GM12878 (cell line): Measurements from ENCODE around the gene CD84. TPM values are rescaled to one million over a fixed set of nuclear protein-coding genes. Genes with fewer than 3 reads are reported as not detected.
A peak's percentile ranks its signal among the peaks of the same experiment; 100 is the strongest.

ENCODE experiments used
- BCL11A ChIP-seq: IDR thresholded peaks from 2 replicates; pipeline ENCODE4 v1.6.1; 2011; ENCODE audit warnings: low read depth, low read length
- CEBPB ChIP-seq, 2 experiments: fragments of 150-350 bp in 1 of 2; IDR thresholded peaks; 2 replicates each; pipeline ENCODE4 v1.6.1; 2012 to 2014; ENCODE audit warnings: low read depth in 2 of 2, low read length in 2 of 2, borderline replicate concordance in 1 of 2, inconsistent platforms in 1 of 2
- CREB1 ChIP-seq: IDR thresholded peaks from 2 replicates; pipeline ENCODE4 v1.6.1; 2012; ENCODE audit warnings: low read depth, mild to moderate bottlenecking, inconsistent platforms
- DPF2 ChIP-seq: fragments of 450-650 bp; IDR thresholded peaks from 2 replicates; pipeline ENCODE4 v1.6.1; 2017; ENCODE audit warnings: mild to moderate bottlenecking
- JUND ChIP-seq: IDR thresholded peaks from 2 replicates; pipeline ENCODE4 v1.6.1; 2012; ENCODE audit warnings: low read depth, mild to moderate bottlenecking, low read length, improper control_type of control experiment, moderate library complexity
- KDM1A ChIP-seq: fragments of 200-600 bp; sonication (generic); IDR thresholded peaks from 2 replicates; pipeline ENCODE4 v1.6.1; 2016; ENCODE audit warnings: borderline replicate concordance
- LARP7 ChIP-seq: fragments of 450-650 bp; IDR thresholded peaks from 2 replicates; pipeline ENCODE4 v1.6.1; 2017; ENCODE audit warnings: mild to moderate bottlenecking
- MYC ChIP-seq: IDR thresholded peaks from 2 replicates; pipeline ENCODE4 v1.6.1; 2011; ENCODE audit warnings: mild to moderate bottlenecking, low read length, moderate library complexity, inconsistent platforms; ENCODE audit not compliant: insufficient read depth, insufficient replicate concordance, insufficient read length, severe bottlenecking
- NRF1 ChIP-seq: conservative IDR thresholded peaks from 2 replicates; pipeline ENCODE4 v1.6.1; 2011; ENCODE audit warnings: mild to moderate bottlenecking, low read depth, low read length, improper control_type of control experiment
- POLR2A ChIP-seq: IDR thresholded peaks from 2 replicates; pipeline ENCODE4 v1.6.1; 2011; ENCODE audit warnings: low read depth, mild to moderate bottlenecking, low read length
- RB1 ChIP-seq: fragments of 450-650 bp; formaldehyde crosslinking; IDR thresholded peaks from 2 replicates; pipeline ENCODE4 v1.6.1; 2017; ENCODE audit warnings: mild to moderate bottlenecking, borderline replicate concordance
- RUNX3 ChIP-seq: IDR thresholded peaks from 2 replicates; pipeline ENCODE4 v1.6.1; 2012; ENCODE audit warnings: low read length, inconsistent platforms
- SIX5 ChIP-seq: IDR thresholded peaks from 2 replicates; pipeline ENCODE4 v1.6.1; 2011; ENCODE audit warnings: mild to moderate bottlenecking, low read depth, low read length, moderate library complexity; ENCODE audit not compliant: severe bottlenecking
- SMC3 ChIP-seq: IDR thresholded peaks from 2 replicates; pipeline ENCODE4 v1.6.1; 2011; ENCODE audit warnings: low read length, improper control_type of control experiment, borderline replicate concordance
- SP1 ChIP-seq: IDR thresholded peaks from one replicate; pipeline ENCODE4 v1.6.1; 2011; ENCODE audit warnings: low read depth, low read length
- SREBF2 ChIP-seq: IDR thresholded peaks from 2 replicates; pipeline ENCODE4 v1.6.1; 2012; ENCODE audit warnings: mild to moderate bottlenecking, low read length
- SUZ12 ChIP-seq: fragments of 200-600 bp; sonication (generic); IDR thresholded peaks from one replicate; pipeline ENCODE4 v1.6.1; 2018; ENCODE audit warnings: antibody characterized with exemption, mild to moderate bottlenecking; ENCODE audit not compliant: unreplicated experiment
- ZNF274 ChIP-seq: IDR thresholded peaks from one replicate; pipeline ENCODE4 v1.8.0; 2011; ENCODE audit not compliant: insufficient read length, insufficient read depth
- ZSCAN29 ChIP-seq: fragments of 450-650 bp; IDR thresholded peaks from 2 replicates; pipeline ENCODE4 v1.6.1; 2017; ENCODE audit warnings: mild to moderate bottlenecking, moderate library complexity
- polyA plus RNA-seq, 11 experiments: library from polyadenylated mRNA; depleted of rRNA in 4 of 11; unstranded in 6 of 11; stranded (reverse) in 5 of 11; fragments of >200 nt; fragmentation: Nextera tagmentation in 4 of 11; fragmentation: Illumina TruSeq in 1 of 11; extraction: Ambion mirVana in 4 of 11; extraction: Trizol in 1 of 11; gene quantifications; 1 replicate in 1 of 11; 2 replicates in 10 of 11; pipeline versions ENCODE4 v1.2.1 to v1.2.3, GENCODE V29; 2011 to 2016; ENCODE audit warnings: inconsistent platforms in 2 of 11, missing spikeins in 2 of 11, low read depth in 1 of 11
- total RNA-seq, 4 experiments: library from RNA; depleted of rRNA in 3 of 4; stranded (reverse); fragments of >200 nt in 3 of 4; fragmentation: Illumina TruSeq in 1 of 4; extraction: Trizol in 1 of 4; gene quantifications; 2 replicates each; pipeline versions ENCODE4 v1.2.1 to v1.2.3, GENCODE V29; 2013 to 2021
- TF ChIP-seq, protein P1 (sequence below): fragments of 450-650 bp; formaldehyde crosslinking; IDR thresholded peaks from 2 replicates; pipeline ENCODE4 v1.4.0; 2022; ENCODE audit warnings: mild to moderate bottlenecking, moderate library complexity
- TF ChIP-seq, protein P2 (sequence below): fragments of 150-350 bp; IDR thresholded peaks from 2 replicates; pipeline ENCODE4 v1.6.1; 2014; ENCODE audit warnings: mild to moderate bottlenecking, low read depth, low read length
- TF ChIP-seq, protein P3 (sequence below): fragments of 450-650 bp; conservative IDR thresholded peaks from 2 replicates; pipeline ENCODE4 v1.6.1; 2017; ENCODE audit warnings: mild to moderate bottlenecking, moderate library complexity
- TF ChIP-seq, protein P4 (sequence below): fragments of 450-650 bp; IDR thresholded peaks from 2 replicates; pipeline ENCODE4 v1.6.1; 2018; ENCODE audit warnings: mild to moderate bottlenecking, low read depth, moderate library complexity; ENCODE audit not compliant: partially characterized antibody

The CD84 gene
- total and polyA plus RNA-seq, 10 of the 15 experiments (the other 5 are each of a cell fraction or from before 2014, with no cell fraction given): 3.4 to 20.3 (median 11.7) TPM

DNA sequence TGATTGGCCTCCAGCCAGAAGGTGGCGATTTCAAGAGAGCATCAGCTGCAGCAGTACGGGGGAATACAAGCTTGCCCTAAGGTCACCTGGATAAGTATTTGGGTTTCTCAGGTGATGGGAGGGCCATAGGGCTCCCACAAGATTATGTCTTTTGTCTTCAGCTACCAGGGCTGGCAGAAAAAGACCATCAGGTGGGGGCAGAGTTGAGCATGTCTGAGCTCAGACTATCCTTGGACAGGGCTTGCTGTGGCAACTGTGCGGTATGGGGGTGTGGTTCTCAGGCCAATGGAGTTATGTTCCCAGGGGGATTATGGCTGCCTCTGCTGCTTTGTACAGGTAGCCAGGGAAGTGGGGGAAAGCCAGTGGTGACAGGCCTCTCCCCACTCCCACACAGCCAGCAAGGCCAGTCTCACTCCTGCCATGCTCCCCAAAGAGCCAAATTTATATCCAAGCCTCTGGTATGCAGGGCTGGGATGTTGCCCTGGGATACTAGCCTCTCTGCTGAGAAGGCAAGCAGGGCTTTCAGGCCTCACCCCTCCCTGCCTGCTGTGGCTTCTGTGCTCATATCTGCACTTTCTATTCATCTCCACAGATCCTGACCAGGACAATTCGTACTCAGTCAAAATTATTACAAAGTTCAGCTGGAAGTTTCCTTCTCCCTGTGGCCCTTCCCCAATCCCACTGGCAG is 26.6 kb upstream of the CD84 start (continued):
- TF ChIP-seq SIX5 (no peak), DPF2 (no peak), SP1 (no peak), NRF1 (no peak), MYC (no peak), POLR2A (no peak), ZNF274 (no peak), CEBPB (IDR thresholded peaks at IDR 0.05; ENCODE audit: borderline replicate concordance in 1 of 2, low read depth in 2 of 2, low read length in 2 of 2) (no peak), RB1 (no peak), CREB1 (no peak), ZSCAN29 (no peak), LARP7 (no peak), SUZ12 (no peak), BCL11A (no peak), SREBF2 (no peak), JUND (no peak), SMC3 (peak; percentile 39; the same call in 1 of the 2 replicates), RUNX3 (peak; percentile 78), KDM1A (no peak)
- TF ChIP-seq, protein P1, sequence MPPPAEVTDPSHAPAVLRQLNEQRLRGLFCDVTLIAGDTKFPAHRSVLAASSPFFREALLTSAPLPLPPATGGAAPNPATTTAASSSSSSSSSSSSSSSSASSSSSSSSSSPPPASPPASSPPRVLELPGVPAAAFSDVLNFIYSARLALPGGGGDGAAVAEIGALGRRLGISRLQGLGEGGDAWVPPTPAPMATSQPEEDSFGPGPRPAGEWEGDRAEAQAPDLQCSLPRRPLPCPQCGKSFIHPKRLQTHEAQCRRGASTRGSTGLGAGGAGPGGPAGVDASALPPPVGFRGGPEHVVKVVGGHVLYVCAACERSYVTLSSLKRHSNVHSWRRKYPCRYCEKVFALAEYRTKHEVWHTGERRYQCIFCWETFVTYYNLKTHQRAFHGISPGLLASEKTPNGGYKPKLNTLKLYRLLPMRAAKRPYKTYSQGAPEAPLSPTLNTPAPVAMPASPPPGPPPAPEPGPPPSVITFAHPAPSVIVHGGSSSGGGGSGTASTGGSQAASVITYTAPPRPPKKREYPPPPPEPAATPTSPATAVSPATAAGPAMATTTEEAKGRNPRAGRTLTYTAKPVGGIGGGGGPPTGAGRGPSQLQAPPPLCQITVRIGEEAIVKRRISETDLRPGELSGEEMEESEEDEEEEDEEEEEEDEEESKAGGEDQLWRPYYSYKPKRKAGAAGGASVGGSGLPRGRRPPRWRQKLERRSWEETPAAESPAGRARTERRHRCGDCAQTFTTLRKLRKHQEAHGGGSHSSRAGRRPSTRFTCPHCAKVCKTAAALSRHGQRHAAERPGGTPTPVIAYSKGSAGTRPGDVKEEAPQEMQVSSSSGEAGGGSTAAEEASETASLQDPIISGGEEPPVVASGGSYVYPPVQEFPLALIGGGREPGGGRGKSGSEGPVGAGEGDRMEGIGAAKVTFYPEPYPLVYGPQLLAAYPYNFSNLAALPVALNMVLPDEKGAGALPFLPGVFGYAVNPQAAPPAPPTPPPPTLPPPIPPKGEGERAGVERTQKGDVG (CRISPR knock-in tag): no peak
- TF ChIP-seq, protein P2, sequence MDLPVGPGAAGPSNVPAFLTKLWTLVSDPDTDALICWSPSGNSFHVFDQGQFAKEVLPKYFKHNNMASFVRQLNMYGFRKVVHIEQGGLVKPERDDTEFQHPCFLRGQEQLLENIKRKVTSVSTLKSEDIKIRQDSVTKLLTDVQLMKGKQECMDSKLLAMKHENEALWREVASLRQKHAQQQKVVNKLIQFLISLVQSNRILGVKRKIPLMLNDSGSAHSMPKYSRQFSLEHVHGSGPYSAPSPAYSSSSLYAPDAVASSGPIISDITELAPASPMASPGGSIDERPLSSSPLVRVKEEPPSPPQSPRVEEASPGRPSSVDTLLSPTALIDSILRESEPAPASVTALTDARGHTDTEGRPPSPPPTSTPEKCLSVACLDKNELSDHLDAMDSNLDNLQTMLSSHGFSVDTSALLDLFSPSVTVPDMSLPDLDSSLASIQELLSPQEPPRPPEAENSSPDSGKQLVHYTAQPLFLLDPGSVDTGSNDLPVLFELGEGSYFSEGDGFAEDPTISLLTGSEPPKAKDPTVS: no peak
- TF ChIP-seq, protein P3, sequence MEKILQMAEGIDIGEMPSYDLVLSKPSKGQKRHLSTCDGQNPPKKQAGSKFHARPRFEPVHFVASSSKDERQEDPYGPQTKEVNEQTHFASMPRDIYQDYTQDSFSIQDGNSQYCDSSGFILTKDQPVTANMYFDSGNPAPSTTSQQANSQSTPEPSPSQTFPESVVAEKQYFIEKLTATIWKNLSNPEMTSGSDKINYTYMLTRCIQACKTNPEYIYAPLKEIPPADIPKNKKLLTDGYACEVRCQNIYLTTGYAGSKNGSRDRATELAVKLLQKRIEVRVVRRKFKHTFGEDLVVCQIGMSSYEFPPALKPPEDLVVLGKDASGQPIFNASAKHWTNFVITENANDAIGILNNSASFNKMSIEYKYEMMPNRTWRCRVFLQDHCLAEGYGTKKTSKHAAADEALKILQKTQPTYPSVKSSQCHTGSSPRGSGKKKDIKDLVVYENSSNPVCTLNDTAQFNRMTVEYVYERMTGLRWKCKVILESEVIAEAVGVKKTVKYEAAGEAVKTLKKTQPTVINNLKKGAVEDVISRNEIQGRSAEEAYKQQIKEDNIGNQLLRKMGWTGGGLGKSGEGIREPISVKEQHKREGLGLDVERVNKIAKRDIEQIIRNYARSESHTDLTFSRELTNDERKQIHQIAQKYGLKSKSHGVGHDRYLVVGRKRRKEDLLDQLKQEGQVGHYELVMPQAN: no peak
- TF ChIP-seq, protein P4, sequence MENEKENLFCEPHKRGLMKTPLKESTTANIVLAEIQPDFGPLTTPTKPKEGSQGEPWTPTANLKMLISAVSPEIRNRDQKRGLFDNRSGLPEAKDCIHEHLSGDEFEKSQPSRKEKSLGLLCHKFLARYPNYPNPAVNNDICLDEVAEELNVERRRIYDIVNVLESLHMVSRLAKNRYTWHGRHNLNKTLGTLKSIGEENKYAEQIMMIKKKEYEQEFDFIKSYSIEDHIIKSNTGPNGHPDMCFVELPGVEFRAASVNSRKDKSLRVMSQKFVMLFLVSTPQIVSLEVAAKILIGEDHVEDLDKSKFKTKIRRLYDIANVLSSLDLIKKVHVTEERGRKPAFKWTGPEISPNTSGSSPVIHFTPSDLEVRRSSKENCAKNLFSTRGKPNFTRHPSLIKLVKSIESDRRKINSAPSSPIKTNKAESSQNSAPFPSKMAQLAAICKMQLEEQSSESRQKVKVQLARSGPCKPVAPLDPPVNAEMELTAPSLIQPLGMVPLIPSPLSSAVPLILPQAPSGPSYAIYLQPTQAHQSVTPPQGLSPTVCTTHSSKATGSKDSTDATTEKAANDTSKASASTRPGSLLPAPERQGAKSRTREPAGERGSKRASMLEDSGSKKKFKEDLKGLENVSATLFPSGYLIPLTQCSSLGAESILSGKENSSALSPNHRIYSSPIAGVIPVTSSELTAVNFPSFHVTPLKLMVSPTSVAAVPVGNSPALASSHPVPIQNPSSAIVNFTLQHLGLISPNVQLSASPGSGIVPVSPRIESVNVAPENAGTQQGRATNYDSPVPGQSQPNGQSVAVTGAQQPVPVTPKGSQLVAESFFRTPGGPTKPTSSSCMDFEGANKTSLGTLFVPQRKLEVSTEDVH: no peak
